ENCODE results near the gene ALDH1A3.

DNA sequence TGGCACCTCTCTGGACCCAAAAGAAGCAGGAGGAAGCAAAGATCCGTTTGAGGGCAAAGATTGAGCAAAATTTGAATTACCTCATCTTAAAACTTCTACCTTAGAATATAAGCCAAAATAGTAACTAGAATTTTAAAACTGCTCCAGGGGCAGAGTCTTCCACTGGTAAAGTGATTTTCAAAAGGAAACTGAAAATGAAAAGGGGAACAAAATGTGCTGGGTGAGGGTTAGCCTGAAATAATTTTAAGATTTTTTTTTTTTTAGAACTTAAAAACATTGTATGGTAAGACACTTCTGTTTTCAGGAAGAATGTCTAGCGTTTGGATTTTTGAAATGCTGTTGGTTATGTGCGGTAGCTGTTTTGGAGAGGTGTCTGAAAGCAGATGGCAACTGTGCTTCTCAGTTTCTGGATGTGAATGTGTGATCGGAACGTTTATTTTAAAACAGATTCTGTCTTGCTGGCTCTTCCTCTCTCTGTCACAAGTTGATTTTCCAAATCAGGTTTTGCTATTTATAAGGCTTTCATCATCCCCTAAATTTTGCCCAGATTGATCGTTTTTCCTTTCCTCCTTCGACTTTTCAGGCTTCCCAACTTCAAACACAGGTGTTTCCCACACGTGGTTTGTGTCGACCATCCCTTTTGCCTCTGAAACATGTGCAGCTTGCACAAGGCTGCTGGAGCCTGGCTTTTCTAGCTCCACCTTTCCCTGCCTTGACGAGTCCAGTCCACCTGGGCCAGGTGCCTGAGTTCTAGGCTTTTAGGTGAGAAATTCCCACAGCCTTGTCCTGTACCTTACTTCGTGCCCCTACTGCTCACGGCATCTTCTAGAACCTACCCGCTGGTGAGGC lies 42.8 kb downstream of the ALDH1A3 start:
- TF ChIP-seq, protein P1, sequence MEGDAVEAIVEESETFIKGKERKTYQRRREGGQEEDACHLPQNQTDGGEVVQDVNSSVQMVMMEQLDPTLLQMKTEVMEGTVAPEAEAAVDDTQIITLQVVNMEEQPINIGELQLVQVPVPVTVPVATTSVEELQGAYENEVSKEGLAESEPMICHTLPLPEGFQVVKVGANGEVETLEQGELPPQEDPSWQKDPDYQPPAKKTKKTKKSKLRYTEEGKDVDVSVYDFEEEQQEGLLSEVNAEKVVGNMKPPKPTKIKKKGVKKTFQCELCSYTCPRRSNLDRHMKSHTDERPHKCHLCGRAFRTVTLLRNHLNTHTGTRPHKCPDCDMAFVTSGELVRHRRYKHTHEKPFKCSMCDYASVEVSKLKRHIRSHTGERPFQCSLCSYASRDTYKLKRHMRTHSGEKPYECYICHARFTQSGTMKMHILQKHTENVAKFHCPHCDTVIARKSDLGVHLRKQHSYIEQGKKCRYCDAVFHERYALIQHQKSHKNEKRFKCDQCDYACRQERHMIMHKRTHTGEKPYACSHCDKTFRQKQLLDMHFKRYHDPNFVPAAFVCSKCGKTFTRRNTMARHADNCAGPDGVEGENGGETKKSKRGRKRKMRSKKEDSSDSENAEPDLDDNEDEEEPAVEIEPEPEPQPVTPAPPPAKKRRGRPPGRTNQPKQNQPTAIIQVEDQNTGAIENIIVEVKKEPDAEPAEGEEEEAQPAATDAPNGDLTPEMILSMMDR (IDR thresholded peaks at IDR 0.05; ENCODE audit: low read depth, low read length, missing input control) = no peak
- TF ChIP-seq, protein P2, sequence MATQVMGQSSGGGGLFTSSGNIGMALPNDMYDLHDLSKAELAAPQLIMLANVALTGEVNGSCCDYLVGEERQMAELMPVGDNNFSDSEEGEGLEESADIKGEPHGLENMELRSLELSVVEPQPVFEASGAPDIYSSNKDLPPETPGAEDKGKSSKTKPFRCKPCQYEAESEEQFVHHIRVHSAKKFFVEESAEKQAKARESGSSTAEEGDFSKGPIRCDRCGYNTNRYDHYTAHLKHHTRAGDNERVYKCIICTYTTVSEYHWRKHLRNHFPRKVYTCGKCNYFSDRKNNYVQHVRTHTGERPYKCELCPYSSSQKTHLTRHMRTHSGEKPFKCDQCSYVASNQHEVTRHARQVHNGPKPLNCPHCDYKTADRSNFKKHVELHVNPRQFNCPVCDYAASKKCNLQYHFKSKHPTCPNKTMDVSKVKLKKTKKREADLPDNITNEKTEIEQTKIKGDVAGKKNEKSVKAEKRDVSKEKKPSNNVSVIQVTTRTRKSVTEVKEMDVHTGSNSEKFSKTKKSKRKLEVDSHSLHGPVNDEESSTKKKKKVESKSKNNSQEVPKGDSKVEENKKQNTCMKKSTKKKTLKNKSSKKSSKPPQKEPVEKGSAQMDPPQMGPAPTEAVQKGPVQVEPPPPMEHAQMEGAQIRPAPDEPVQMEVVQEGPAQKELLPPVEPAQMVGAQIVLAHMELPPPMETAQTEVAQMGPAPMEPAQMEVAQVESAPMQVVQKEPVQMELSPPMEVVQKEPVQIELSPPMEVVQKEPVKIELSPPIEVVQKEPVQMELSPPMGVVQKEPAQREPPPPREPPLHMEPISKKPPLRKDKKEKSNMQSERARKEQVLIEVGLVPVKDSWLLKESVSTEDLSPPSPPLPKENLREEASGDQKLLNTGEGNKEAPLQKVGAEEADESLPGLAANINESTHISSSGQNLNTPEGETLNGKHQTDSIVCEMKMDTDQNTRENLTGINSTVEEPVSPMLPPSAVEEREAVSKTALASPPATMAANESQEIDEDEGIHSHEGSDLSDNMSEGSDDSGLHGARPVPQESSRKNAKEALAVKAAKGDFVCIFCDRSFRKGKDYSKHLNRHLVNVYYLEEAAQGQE (IDR thresholded peaks at IDR 0.05) = no peak
- TF ChIP-seq SP1 (IDR thresholded peaks at IDR 0.05) = no peak
- no peak for TF ChIP-seq TAF1 (conservative IDR thresholded peaks at IDR 0.05)
- TF ChIP-seq, protein P3, sequence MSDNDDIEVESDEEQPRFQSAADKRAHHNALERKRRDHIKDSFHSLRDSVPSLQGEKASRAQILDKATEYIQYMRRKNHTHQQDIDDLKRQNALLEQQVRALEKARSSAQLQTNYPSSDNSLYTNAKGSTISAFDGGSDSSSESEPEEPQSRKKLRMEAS (IDR thresholded peaks at IDR 0.05) = no peak
- no peak for TF ChIP-seq YY1 (IDR thresholded peaks at IDR 0.05)
- no peak for TF ChIP-seq FOXA1 (IDR thresholded peaks at IDR 0.05)
- TF ChIP-seq HNF4G (IDR thresholded peaks at IDR 0.05) = no peak
- no peak for TF ChIP-seq FOXA2 (IDR thresholded peaks at IDR 0.05)
- no peak for TF ChIP-seq GABPA (IDR thresholded peaks at IDR 0.05 in 1 of 2, conservative IDR thresholded peaks at IDR 0.05 in 1 of 2)
- TF ChIP-seq, protein P4, sequence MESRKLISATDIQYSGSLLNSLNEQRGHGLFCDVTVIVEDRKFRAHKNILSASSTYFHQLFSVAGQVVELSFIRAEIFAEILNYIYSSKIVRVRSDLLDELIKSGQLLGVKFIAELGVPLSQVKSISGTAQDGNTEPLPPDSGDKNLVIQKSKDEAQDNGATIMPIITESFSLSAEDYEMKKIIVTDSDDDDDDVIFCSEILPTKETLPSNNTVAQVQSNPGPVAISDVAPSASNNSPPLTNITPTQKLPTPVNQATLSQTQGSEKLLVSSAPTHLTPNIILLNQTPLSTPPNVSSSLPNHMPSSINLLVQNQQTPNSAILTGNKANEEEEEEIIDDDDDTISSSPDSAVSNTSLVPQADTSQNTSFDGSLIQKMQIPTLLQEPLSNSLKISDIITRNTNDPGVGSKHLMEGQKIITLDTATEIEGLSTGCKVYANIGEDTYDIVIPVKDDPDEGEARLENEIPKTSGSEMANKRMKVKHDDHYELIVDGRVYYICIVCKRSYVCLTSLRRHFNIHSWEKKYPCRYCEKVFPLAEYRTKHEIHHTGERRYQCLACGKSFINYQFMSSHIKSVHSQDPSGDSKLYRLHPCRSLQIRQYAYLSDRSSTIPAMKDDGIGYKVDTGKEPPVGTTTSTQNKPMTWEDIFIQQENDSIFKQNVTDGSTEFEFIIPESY (IDR thresholded peaks at IDR 0.05) = no peak
- no peak for TF ChIP-seq JUND (IDR thresholded peaks at IDR 0.05)
